Panc1 (cell line): ENCODE results near the gene GNL2. TPM values are rescaled to one million over a fixed set of nuclear protein-coding genes. Genes with fewer than 3 reads are reported as not detected.
A peak's percentile ranks its signal among the peaks of the same experiment; 100 is the strongest.

ENCODE experiments used
- ATAC-seq: fragments of 200-7000 bp; cut with Tn5 transposase; 2 replicates; pipeline ENCODE4 v1.9.1; 2020; ENCODE audit warnings: mild to moderate bottlenecking, moderate library complexity
- BruUV-seq: library from RNA; stranded (reverse); fragments of 400-500 nt; replicated peaks from 2 replicates; lab custom pipeline; 2021; lab: Mats Ljungman, UMichigan
- CTCF ChIA-PET: fragments of 300-600 bp; sonication (Branson Sonifier 250); formaldehyde crosslinking; loops from one replicate; lab custom pipeline; 2022; ENCODE audit warnings: antibody characterized with exemption; lab: Charles Lee
- POLR2A ChIA-PET: fragments of 300-600 bp; sonication (Branson Sonifier 250); formaldehyde crosslinking; loops from one replicate; lab custom pipeline; 2022; ENCODE audit warnings: antibody characterized with exemption; lab: Charles Lee
- DNase-seq: peaks from one replicate; pipeline ENCODE4 v3.0.0-alpha.2; 2010; ENCODE audit warnings: low read depth, low spot score
- H3K27ac ChIP-seq: 2 replicates; pipeline ENCODE4 v1.5.1; 2011; ENCODE audit warnings: mild to moderate bottlenecking, low read length, inconsistent platforms
- H3K27me3 ChIP-seq: fragments of 200-500 bp; sonication (Bioruptor generic); 2 replicates; pipeline ENCODE4 v1.6.0; 2014; ENCODE audit warnings: low read length, inconsistent platforms; ENCODE audit not compliant: control insufficient read depth, insufficient read depth
- H3K36me3 ChIP-seq: fragments of 200-500 bp; sonication (Bioruptor generic); 2 replicates; pipeline ENCODE4 v1.5.1; 2014; ENCODE audit warnings: inconsistent platforms, mild to moderate bottlenecking, low read length, moderate library complexity; ENCODE audit not compliant: control insufficient read depth, insufficient read depth
- H3K4me1 ChIP-seq: 2 replicates; pipeline ENCODE4 v1.5.1; 2011; ENCODE audit warnings: inconsistent platforms, mild to moderate bottlenecking, low read length, moderate library complexity; ENCODE audit not compliant: control insufficient read depth, insufficient read depth
- H3K4me3 ChIP-seq, 2 experiments: 2 replicates each; pipeline ENCODE4 v1.5.1; 2011 to 2012; ENCODE audit warnings: low read depth in 2 of 2, low read length in 2 of 2, mild to moderate bottlenecking in 2 of 2, inconsistent platforms in 1 of 2, moderate library complexity in 1 of 2
- H3K9me3 ChIP-seq: fragments of 200-500 bp; sonication (Bioruptor generic); 2 replicates; pipeline ENCODE4 v1.5.1; 2014; ENCODE audit warnings: low read depth, mild to moderate bottlenecking, inconsistent platforms, low read length, moderate library complexity; ENCODE audit not compliant: control insufficient read depth, insufficient read depth
- CTCF ChIP-seq: fragments of 450-650 bp; IDR thresholded peaks from 2 replicates; pipeline ENCODE4 v1.5.1; 2017; ENCODE audit warnings: mild to moderate bottlenecking
- POLR2AphosphoS5 ChIP-seq: IDR thresholded peaks from 2 replicates; pipeline ENCODE4 v1.6.1; 2012; ENCODE audit warnings: mild to moderate bottlenecking, low read depth, low read length, moderate library complexity
- REST ChIP-seq, 2 experiments: IDR thresholded peaks; 2 replicates each; pipeline ENCODE4 v1.6.1; 2011 to 2012; ENCODE audit warnings: low read depth in 2 of 2, control low read depth in 1 of 2, low read length in 1 of 2, mild to moderate bottlenecking in 1 of 2, moderate library complexity in 1 of 2; ENCODE audit not compliant: insufficient read depth in 1 of 2
- SIN3A ChIP-seq: IDR thresholded peaks from 2 replicates; pipeline ENCODE4 v1.6.1; 2012; ENCODE audit warnings: low read depth, mild to moderate bottlenecking, low read length, moderate library complexity, borderline replicate concordance; ENCODE audit not compliant: insufficient read depth
- TCF7L2 ChIP-seq: IDR thresholded peaks from 2 replicates; pipeline ENCODE4 v1.6.1; 2011; ENCODE audit warnings: mild to moderate bottlenecking, low read depth, low read length, inconsistent platforms
- in situ Hi-C: cut with HindIII; loops from 2 replicates; pipeline ENCODE4 v1.10.0; 2016; ENCODE audit warnings: low sequenced_read_pairs, low pct_unique_long_range_greater_than_20kb
- intact Hi-C: fragments of 100-400 bp; cut with micrococcal nuclease; formaldehyde crosslinking; loops from one replicate; pipeline ENCODE4 v1.10.0; 2022; ENCODE audit not compliant: unreplicated experiment
- total RNA-seq: library from RNA; stranded (reverse); gene quantifications from one replicate; pipeline ENCODE4 v1.2.1, GENCODE V29; 2021; ENCODE audit not compliant: unreplicated experiment

Gene GNL2
- total RNA-seq, 1 experiment from 2014 or later = 73.4 TPM

GRCh38 chr1:37553598-37553926, 42.2 kb downstream of the GNL2 start:
- H3K4me1 ChIP-seq = peaks cover 9% of the 10 kb centered on the region; the same call in 1 of the 2 replicates
- TF ChIP-seq SIN3A = no peak
- no peak for TF ChIP-seq CTCF
- no peak for TF ChIP-seq TCF7L2
- no peak for TF ChIP-seq REST (IDR thresholded peaks at IDR 0.05; ENCODE audit: insufficient read depth in 1 of 2, low read depth in 2 of 2, low read length in 1 of 2)
- no peak for TF ChIP-seq POLR2AphosphoS5
- peaks cover 14% of the 10 kb centered on the region for H3K36me3 ChIP-seq
- intact Hi-C loops (no loop called here), in situ Hi-C loops (no loop called here)
- H3K27me3 ChIP-seq = no peaks in the 10 kb centered on the region
- DNase-seq (no peak), ATAC-seq (peak; percentile 46)
- H3K27ac ChIP-seq = peak overlapping the region; percentile 64
- no TSS peak for BruUV-seq
- H3K9me3 ChIP-seq = peaks cover 6% of the 10 kb centered on the region; the same call in 1 of the 2 replicates
- POLR2A ChIA-PET = interaction anchor here (0.6 to 0.7 kb wide), 2 partner anchors 20 to 587 kb away, joined by 3 to 5 read pairs; no protein-coding TSS in a partner anchor
- peak overlapping the region; percentile 83 to 94 for H3K4me3 ChIP-seq
- CTCF ChIA-PET = interaction anchor here (1.0 kb wide), 1 partner anchor 66 kb away, joined by 3 read pairs; no protein-coding TSS in a partner anchor

GRCh38 chr1:37549341-37549740, 46.4 kb downstream of the GNL2 start:
- TF ChIP-seq REST (IDR thresholded peaks at IDR 0.05; ENCODE audit: insufficient read depth in 1 of 2, low read depth in 2 of 2, low read length in 1 of 2) = no peak
- no peak for TF ChIP-seq CTCF
- TF ChIP-seq TCF7L2 = no peak
- TF ChIP-seq SIN3A = no peak
- no peak for TF ChIP-seq POLR2AphosphoS5
- no TSS peak for BruUV-seq
- ChIA-PET CTCF (interaction anchor here (0.6 to 0.7 kb wide), 3 partner anchors 106 to 441 kb away, joined by 5 to 6 read pairs (median 5); no protein-coding TSS in a partner anchor), POLR2A (interaction anchor here (0.6 to 1.1 kb wide), 3 partner anchors 22 to 167 kb away, joined by 3 to 5 read pairs (median 3); no protein-coding TSS in a partner anchor)
- intact Hi-C loops (no loop called here), in situ Hi-C loops (no loop called here)
- H3K4me3 ChIP-seq = no peak overlapping the region
- no peak for DNase-seq
- no peak for ATAC-seq
- no peaks in the 10 kb centered on the region for H3K27me3 ChIP-seq
- no peaks in the 10 kb centered on the region for H3K9me3 ChIP-seq
- H3K4me1 ChIP-seq = peaks cover 9% of the 10 kb centered on the region; the same call in 1 of the 2 replicates
- no peak overlapping the region for H3K27ac ChIP-seq
- peaks cover 14% of the 10 kb centered on the region for H3K36me3 ChIP-seq
